ENCODE data around the gene DSCAM.

Gene DSCAM

DNA sequence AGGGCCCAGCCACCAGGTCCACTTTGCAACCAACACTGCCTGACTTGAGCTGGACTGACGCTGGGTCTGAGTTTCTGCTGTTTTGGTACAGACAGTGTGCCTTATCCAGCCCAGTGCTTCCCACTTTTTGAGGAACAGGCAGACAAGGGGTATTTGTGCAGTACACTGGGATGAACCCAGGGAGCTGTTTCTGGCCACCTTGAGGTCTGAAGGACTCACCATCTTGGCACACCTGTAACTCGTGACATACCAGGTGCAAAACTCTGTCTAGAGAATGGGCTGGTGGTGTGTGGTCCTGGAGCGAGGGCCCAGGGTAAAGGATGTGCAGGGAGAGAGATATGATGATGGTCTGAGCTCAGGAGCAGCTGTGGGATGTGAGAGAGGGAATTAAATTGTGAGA, 831.1 kb downstream of the DSCAM start:
- DNase-seq, result no peak

DNA sequence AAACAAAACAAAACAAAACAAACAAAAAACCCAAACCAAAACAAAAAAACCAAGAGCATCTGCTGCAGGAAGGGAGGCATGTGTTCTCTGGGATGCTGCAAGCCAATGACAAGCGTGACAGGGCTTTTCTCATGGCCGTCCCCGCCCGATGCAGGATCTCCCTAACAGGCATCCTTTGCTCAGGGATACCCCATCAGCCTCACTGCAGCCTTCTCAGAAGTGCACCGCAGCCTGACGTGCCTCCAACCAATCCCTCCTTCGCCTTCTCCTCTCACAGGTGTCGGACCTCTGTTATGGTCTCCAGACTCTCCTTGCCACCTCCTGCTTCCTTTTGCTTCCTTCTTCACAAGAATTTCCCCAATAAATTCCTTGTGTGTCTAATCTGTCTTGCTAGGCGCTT, 832.6 kb downstream of the DSCAM start:
- DNase-seq, result no peak

DNA sequence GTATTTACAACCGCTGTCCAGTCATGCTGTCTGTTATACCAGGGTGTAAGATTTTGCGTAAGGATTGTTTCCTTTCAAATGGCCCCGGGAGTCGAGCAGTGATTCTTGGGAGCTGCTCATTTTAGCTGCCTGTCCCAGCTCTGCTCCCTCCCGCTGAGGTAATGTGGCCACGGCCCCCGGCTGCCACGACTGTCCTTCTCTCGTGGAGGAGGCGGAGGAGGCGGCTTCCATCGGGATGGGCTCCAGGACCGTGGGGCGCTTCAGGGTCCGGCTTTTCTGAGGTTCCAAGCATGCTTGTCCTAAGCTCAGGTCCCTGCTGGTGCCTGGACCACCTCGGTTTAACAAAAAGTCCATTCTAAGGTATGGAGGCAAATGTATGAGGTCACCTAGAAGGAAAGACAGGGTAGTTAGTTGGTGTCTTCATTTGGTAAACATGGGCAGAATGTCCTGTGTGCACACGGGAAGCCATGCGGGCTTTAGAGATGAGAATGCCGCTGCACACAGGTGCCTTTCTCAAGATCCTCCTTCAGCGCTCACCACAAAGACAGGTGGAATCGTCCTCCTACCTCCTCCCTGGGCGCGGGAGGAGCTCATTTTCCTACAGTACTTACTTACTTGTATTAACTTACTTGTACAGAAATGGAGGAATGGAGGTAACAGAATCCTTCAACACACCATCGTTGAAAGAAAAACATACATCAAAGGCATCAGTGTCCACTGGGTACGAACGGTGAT, 833.8 kb downstream of the DSCAM start:
- DNase-seq, result no peak

DNA sequence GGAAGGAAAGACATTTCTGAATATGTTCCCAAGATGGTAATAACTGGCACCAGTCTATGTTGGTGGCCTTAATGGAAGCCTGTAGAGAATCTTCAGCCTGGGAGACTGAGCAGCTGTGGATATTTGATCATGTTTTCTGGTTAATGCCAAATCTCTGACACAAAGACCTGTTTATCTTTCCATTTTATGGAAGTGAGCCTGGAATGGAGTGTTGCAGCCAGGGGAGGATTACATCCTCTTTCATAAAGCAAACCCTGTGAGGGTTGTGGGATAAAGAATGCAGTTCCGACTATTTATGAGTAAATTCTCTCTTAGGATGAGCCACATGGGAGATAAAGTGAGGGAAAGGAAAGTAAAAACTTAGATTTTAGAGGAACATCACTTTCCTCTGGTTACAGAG, 835.6 kb downstream of the DSCAM start:
- no peak for DNase-seq

- DNase-seq, result no peak
Observed at GRCh38 chr21:40002978-40003377, 844.0 kb downstream of the DSCAM start.

GRCh38 chr21:39984286-39984991, 862.5 kb downstream of the DSCAM start:
- no peak for DNase-seq

DNA sequence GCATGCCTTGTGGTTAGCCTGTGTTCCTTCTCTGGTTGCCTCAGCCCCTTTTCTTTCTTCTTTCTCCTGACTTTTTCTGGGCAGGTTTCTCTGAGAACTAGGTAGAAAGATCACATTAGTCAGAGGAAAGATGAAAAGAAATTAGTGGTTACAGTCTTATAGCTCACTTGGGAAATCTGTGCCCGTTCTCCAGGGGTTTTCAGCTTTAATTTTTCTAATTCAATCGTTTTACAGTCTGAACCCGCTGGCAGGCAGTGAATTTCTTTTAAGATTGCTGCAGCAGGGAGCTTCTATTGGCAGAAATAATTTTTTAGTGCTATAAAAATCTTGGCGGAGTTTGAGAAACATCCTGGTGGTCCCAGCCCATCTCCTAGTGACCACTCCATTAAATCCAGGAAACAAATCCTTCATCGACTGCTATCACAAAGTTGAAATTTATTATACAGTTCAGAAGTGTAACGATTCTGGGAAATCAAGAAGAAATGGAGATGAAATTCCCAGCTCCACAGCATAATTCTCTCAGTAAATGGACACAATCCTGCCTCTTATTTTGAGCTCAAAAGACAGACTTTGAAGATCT, 866.6 kb downstream of the DSCAM start:
- no peak for DNase-seq

DNA sequence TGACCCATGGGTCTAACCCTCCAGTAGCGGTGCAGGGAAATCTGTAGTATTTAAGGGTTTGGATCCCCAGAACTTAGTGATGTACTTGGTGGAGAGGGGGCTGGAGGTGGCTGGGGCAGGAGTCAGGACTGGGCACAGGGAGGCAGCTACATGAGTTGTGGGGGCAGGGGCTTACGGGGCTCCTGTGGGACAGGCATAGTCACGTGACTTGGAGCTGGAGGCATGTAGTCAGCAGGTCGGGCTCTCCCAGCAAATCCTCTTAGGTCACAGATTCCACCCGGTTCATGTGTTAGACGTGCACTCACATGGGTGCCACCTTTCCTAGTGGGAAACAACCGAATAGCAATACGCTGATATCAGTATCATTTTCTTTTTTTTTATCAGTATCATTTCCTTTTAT, 867.6 kb downstream of the DSCAM start:
- no peak for DNase-seq

DNA sequence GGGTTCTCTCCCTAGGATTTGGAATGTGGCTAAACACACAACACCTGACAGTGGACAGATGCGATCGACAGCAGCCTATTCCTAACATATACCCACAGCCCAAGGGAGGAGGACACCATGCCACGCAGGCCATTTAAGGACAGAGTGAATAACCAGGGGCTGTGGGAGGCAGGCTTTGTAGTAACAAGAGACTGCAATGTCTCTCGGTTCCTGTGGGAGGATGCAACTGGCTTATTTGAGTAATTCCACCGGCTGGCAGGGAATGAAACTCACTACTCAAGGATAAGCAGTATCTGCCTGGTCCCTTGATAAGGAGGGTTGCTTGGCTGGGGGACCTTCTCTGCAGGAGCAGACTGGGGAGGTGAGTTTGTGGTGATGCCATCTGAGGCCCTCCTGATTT, 870.2 kb downstream of the DSCAM start:
- DNase-seq, result no peak

DNA sequence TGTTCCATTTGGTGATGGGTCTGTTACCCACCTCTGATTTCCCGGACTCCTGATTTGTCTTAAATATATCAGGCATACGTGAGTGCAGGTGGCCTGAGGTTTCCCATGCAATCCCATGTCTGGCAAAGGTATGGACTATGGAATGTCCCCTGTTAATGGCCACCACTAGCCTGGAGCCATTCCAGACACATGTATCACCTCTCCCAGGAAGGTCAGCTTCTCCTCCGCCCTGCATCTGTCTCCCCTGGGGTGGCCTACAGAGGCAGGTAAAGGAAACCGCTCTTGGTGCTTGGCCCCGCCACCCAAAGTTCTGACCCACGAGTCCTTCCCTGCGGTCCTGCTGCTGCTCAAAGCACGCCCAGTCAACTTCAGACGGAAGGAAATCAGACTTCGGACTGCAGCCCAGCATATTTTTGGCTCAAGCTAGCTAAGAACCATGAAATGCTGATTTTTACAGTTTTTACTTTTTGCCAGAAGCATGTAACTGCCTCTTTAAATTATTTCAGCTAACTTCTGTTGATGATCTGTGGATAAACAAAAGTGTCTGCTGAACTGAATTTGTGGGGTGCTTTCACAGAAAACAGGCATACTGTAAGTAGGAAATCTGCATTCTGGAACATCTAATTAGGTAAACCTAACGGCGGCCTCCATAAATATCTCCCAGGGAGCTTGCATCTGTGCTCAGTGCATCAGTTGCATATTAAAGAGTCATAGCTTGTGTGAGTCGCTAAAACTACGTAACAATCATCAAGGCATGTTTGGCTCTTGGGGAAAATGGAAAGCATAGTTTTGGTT, 873.8 kb downstream of the DSCAM start:
- no peak for DNase-seq

DNA sequence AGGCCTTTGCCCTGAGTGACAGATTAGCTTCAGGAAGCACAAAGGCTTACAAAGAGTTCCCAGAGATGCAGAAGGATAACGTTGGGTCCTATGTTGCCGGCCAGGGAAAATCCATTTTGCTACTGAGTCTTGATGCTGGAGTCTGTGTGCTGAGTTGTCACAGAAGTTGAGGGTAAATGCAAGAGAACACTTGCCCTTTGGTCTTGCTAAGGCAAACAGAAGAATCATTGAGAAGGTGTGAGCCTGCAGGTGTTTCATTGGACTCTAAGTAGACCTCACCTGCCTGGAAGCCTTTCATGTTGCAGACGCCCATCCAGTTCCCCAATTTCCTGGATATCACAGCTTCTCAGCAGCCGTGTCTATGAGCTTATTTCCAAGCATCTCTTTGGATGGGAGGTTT, 874.5 kb downstream of the DSCAM start:
- DNase-seq, result no peak

GRCh38 chr21:39971956-39972355, 875.0 kb downstream of the DSCAM start:
- no peak for DNase-seq

- no peak for DNase-seq
Observed at GRCh38 chr21:39969691-39970364, 877.1 kb downstream of the DSCAM start.

GRCh38 chr21:39968010-39968409, 878.9 kb downstream of the DSCAM start:
- no peak for DNase-seq

DNA sequence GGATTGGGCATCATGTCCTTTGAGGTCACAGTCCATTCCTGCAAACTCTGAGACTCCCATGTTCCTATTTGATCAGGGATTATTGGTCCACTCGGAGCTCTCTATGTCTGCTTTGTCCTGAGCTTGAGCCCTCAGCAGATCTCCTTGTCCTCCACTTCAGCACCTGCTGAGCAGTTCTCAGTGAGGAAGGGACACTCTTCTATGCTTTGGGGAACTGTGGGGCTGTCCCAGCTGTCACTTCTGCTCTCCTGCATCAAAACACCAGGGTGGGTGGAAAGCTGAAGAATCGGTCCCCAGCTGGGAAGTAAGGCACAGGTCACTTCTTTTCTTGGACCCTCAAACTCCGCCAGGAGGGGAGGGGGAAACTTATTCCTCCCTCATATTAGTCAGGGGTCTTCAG, 880.2 kb downstream of the DSCAM start:
- DNase-seq, result no peak

- no peak for DNase-seq
Observed at GRCh38 chr21:39965026-39965425, 881.9 kb downstream of the DSCAM start.

- DNase-seq, result no peak
Observed at GRCh38 chr21:39961251-39961650, 885.7 kb downstream of the DSCAM start.
